Stomach (tissue), 4 donors: ENCODE data around the gene SCAF4.

ENCODE experiments used
- POLR2A ChIP-seq, 4 donors: fragments of 450-650 bp; IDR thresholded peaks; one replicate each; pipeline ENCODE4 v1.6.1; 2016; ENCODE audit warnings: antibody characterized with exemption in 4 of 4, control low read depth in 2 of 4, mild to moderate bottlenecking in 1 of 4, moderate library complexity in 1 of 4
- POLR2AphosphoS5 ChIP-seq, 3 donors: sonication (generic); formaldehyde crosslinking; IDR thresholded peaks; one replicate each; pipeline ENCODE4 v1.6.1; 2016; ENCODE audit warnings: antibody characterized with exemption in 3 of 3
- TF ChIP-seq, protein P1 (sequence below), 7 experiments: fragments of 450-650 bp in 4 of 7; fragments of 200-600 bp in 3 of 7; sonication (generic) in 3 of 7; IDR thresholded peaks; one replicate each; pipeline ENCODE4 v1.5.1; 2016 to 2019; ENCODE audit warnings: antibody characterized with exemption in 7 of 7, control low read depth in 2 of 7, mild to moderate bottlenecking in 1 of 7

DNA sequence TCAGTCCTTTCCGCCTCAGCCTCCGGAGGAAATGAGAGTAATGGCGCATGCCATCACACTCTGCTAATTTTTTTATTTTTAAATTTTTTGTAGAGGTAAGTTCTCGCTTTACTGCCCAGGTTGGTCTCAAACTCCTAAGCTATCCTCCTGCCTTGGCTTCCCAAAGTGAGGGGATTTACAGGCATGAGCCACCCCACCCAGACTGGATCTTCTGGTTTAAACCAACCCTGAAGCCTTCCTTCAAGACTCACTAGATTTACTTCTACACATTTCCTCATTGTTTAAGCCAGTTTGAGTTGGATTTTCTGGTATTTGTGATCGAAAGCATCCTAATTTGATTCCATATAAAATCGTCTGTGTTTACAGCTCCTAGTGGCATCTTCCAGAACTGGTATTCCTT is 23.1 kb upstream of the SCAF4 start:
- TF ChIP-seq POLR2A (IDR thresholded peaks at IDR 0.05) (no peak), POLR2AphosphoS5 (IDR thresholded peaks at IDR 0.05) (no peak)
- TF ChIP-seq, protein P1, sequence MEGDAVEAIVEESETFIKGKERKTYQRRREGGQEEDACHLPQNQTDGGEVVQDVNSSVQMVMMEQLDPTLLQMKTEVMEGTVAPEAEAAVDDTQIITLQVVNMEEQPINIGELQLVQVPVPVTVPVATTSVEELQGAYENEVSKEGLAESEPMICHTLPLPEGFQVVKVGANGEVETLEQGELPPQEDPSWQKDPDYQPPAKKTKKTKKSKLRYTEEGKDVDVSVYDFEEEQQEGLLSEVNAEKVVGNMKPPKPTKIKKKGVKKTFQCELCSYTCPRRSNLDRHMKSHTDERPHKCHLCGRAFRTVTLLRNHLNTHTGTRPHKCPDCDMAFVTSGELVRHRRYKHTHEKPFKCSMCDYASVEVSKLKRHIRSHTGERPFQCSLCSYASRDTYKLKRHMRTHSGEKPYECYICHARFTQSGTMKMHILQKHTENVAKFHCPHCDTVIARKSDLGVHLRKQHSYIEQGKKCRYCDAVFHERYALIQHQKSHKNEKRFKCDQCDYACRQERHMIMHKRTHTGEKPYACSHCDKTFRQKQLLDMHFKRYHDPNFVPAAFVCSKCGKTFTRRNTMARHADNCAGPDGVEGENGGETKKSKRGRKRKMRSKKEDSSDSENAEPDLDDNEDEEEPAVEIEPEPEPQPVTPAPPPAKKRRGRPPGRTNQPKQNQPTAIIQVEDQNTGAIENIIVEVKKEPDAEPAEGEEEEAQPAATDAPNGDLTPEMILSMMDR (IDR thresholded peaks at IDR 0.05): no peak
